G401 (cell line): ENCODE measurements around the gene MAGEA10. TPM values are rescaled to one million over a fixed set of nuclear protein-coding genes. Genes with fewer than 3 reads are reported as not detected.

Experiments used
- DNase-seq: peaks from one replicate; pipeline ENCODE4 v3.0.0-alpha.2; 2015; ENCODE audit warnings: low spot score
- in situ Hi-C: cut with HindIII; loops from 2 replicates; pipeline ENCODE4 v1.10.0; 2016; ENCODE audit warnings: low sequenced_read_pairs, mixed read lengths
- total RNA-seq: library from RNA; depleted of rRNA; stranded (reverse); fragments of >200 nt; shearing (Covaris generic); gene quantifications from 2 replicates; pipeline ENCODE4 v1.2.3, GENCODE V29; 2014; rRNA removed

MAGEA10 gene
- total RNA-seq, 1 experiment from 2014 or later, result not detected

- in situ Hi-C loops, result no loop called here
- DNase-seq, result no peak
Measured at GRCh38 chrX:152103866-152104265, 34.5 kb downstream of the MAGEA10 start.

GRCh38 chrX:152086141-152086540 is 52.2 kb downstream of the MAGEA10 start:
- DNase-seq, result no peak
- in situ Hi-C loops, result no loop called here

Other genes starting within 250 kb of the MAGEA10 start
- not detected in 2 replicates for gene MAGEA4, start 225.7 kb downstream of the MAGEA10 start, total RNA-seq
- gene GABRE, start 163.9 kb downstream of the MAGEA10 start, total RNA-seq, result not detected in 2 replicates